Right hindlimb (tissue), 1 donor: ENCODE results near the gene COA8.

Experiments
- DNase-seq: peaks from one replicate; pipeline ENCODE4 v3.0.0-alpha.2; 2018

The COA8 gene

GRCh38 chr14:103625356-103626095 is 62.8 kb downstream of the COA8 start:
- no peak for DNase-seq

- DNase-seq, result peak; percentile 24
Measured at GRCh38 chr14:103626146-103626850, 63.5 kb downstream of the COA8 start.

GRCh38 chr14:103627073-103628025 is 64.6 kb downstream of the COA8 start:
- no peak for DNase-seq

- peak; percentile 72 for DNase-seq
Measured at GRCh38 chr14:103628221-103628683, 65.5 kb downstream of the COA8 start.

GRCh38 chr14:103628684-103629502 is 66.1 kb downstream of the COA8 start, which contains the start of gene KLC1:
TSS of gene KLC1 (plus strand) at chr14:103629211. CDS start at chr14:103654565, 25,354 bp downstream.
- DNase-seq, result peak; percentile 90

- DNase-seq, result peak; percentile 70
Measured at GRCh38 chr14:103629503-103630121, 66.9 kb downstream of the COA8 start.

GRCh38 chr14:103630364-103631108 is 67.8 kb downstream of the COA8 start:
- no peak for DNase-seq

- no peak for DNase-seq
Measured at GRCh38 chr14:103633391-103633790, 70.6 kb downstream of the COA8 start.

- DNase-seq, result no peak
Measured at GRCh38 chr14:103634156-103634555, 71.4 kb downstream of the COA8 start.

- no peak for DNase-seq
Measured at GRCh38 chr14:103638594-103638993, 75.8 kb downstream of the COA8 start.
